HepG2 (cell line): ENCODE measurements around the gene RREB1. TPM values are rescaled to one million over a fixed set of nuclear protein-coding genes. Genes with fewer than 3 reads are reported as not detected.
A peak's percentile ranks its signal among the peaks of the same experiment; 100 is the strongest.

ENCODE experiments used
- ATAC-seq: fragments of 200-7000 bp; cut with Tn5 transposase; 3 replicates; pipeline ENCODE4 v1.9.1; 2020; ENCODE audit warnings: mild to moderate bottlenecking, moderate library complexity
- BruUV-seq: library from RNA; stranded (reverse); fragments of 400-500 nt; replicated peaks from 2 replicates; lab custom pipeline; 2021; lab: Mats Ljungman, UMichigan
- CTCF ChIA-PET: fragments of 300-600 bp; formaldehyde crosslinking; extraction: SDS; loops from one replicate; lab custom pipeline; 2021; ENCODE audit warnings: low total read pairs, inconsistent platforms, low intra/inter-chr PET ratio; lab: Yijun Ruan, JAX
- POLR2A ChIA-PET: fragments of 350-600 bp; sonication (Branson Sonifier 250); formaldehyde crosslinking; loops from one replicate; lab custom pipeline; 2020; ENCODE audit warnings: antibody characterized with exemption, inconsistent platforms; lab: Yijun Ruan, JAX
- DNase-seq: peaks from one replicate; pipeline ENCODE4 v3.0.0-alpha.2; 2015; ENCODE audit warnings: low spot score
- FAIRE-seq: peaks from 3 replicates; lab custom pipeline; 2011; peaks lifted over from hg19 to GRCh38; lab: Jason Lieb, UNC
- H2AFZ ChIP-seq: one replicate; pipeline ENCODE4 v1.6.1; 2011; ENCODE audit warnings: low read length, inconsistent platforms
- H3K27ac ChIP-seq: fragments of 300-600 bp; 3 replicates; pipeline ENCODE4 v1.8.0; 2011; ENCODE audit warnings: mixed run types, mild to moderate bottlenecking, mixed read lengths, low read length, inconsistent platforms; ENCODE audit not compliant: insufficient read depth; ENCODE audit errors: extremely low read length
- H3K27me3 ChIP-seq, 2 experiments: fragments of 200-600 bp in 1 of 2; 2 replicates in 1 of 2; 3 replicates in 1 of 2; pipeline versions ENCODE4 v1.6.0 to v1.8.0; 2011; ENCODE audit warnings: low read length in 2 of 2, mild to moderate bottlenecking in 2 of 2, moderate library complexity in 2 of 2, inconsistent platforms in 1 of 2; ENCODE audit not compliant: insufficient read depth in 2 of 2, control insufficient read depth in 1 of 2
- H3K36me3 ChIP-seq, 2 experiments: fragments of 200-600 bp in 1 of 2; replicated peaks in 1 of 2; 2 replicates in 1 of 2; 3 replicates in 1 of 2; pipeline versions ENCODE4 v1.5.1 to v1.8.0; 2011; ENCODE audit warnings: low read length in 2 of 2, inconsistent platforms in 1 of 2; ENCODE audit not compliant: insufficient read depth in 2 of 2, control insufficient read depth in 1 of 2
- H3K4me1 ChIP-seq: 2 replicates; pipeline ENCODE4 v1.5.1; 2012; ENCODE audit warnings: low read length, inconsistent platforms; ENCODE audit not compliant: insufficient read depth
- H3K4me2 ChIP-seq: 2 replicates; pipeline ENCODE4 v1.6.0; 2011; ENCODE audit warnings: low read depth, low read length, inconsistent platforms
- H3K4me3 ChIP-seq, 3 experiments: fragments of 200-600 bp in 1 of 3; sonication (generic), shearing (Covaris generic) in 1 of 3; replicated peaks in 1 of 3; 2 replicates each; pipeline ENCODE4 v1.5.1; 2011 to 2016; ENCODE audit warnings: low read length in 3 of 3, inconsistent platforms in 2 of 3, low read depth in 2 of 3, mild to moderate bottlenecking in 2 of 3, control low read depth in 1 of 3, mixed read lengths in 1 of 3; ENCODE audit not compliant: insufficient read depth in 1 of 3
- H3K79me2 ChIP-seq: one replicate; pipeline ENCODE4 v1.6.1; 2011; ENCODE audit warnings: low read length, inconsistent platforms; ENCODE audit not compliant: insufficient read depth
- H3K9ac ChIP-seq: 2 replicates; pipeline ENCODE4 v1.6.0; 2011; ENCODE audit warnings: mild to moderate bottlenecking, low read depth, low read length, inconsistent platforms; ENCODE audit not compliant: insufficient read depth
- H3K9me3 ChIP-seq: 2 replicates; pipeline ENCODE4 v1.5.1; 2012; ENCODE audit warnings: mild to moderate bottlenecking, low read length
- H4K20me1 ChIP-seq: 2 replicates; pipeline ENCODE4 v1.6.0; 2011; ENCODE audit warnings: inconsistent platforms, mild to moderate bottlenecking, low read length, moderate library complexity; ENCODE audit not compliant: insufficient read depth
- HIC2 ChIP-seq: sonication (generic); formaldehyde crosslinking; IDR thresholded peaks from 2 replicates; pipeline ENCODE4 v1.9.0; 2022; ENCODE audit warnings: low read depth, missing genetic modification reagents
- RBM39 ChIP-seq: fragments of 200-400 bp; formaldehyde crosslinking; IDR thresholded peaks from one replicate; pipeline ENCODE4 v1.6.1; 2018; ENCODE audit warnings: antibody characterized with exemption, mild to moderate bottlenecking, low read depth, low read length; ENCODE audit not compliant: poor library complexity, severe bottlenecking
- ZKSCAN8 ChIP-seq: IDR thresholded peaks from 2 replicates; pipeline ENCODE4 v1.6.1; 2016; ENCODE audit warnings: borderline replicate concordance, missing genetic modification reagents, missing compliant biosample characterization
- ZNF652 ChIP-seq: IDR thresholded peaks from 2 replicates; pipeline ENCODE4 v1.6.1; 2016; ENCODE audit warnings: low read depth, borderline replicate concordance
- WGBS: methylation state at CpG from one replicate; pipeline ENCODE4 v1.1.6; 2017; ENCODE audit warnings: low lambda C conversion rate; 5-methylcytosine and 5-hydroxymethylcytosine counted together
- in situ Hi-C: cut with HindIII; loops from 2 replicates; pipeline ENCODE4 v1.10.0; 2017; ENCODE audit warnings: low pct_unique_long_range_greater_than_20kb; ENCODE audit not compliant: extremely low pct_ligation_motif_present
- intact Hi-C: fragments of 100-400 bp; cut with micrococcal nuclease; formaldehyde crosslinking; loops from one replicate; pipeline ENCODE4 v1.10.0; 2022; ENCODE audit not compliant: unreplicated experiment
- polyA plus RNA-seq, 8 experiments: library from polyadenylated mRNA; depleted of rRNA in 3 of 8; stranded (reverse) in 7 of 8; unstranded in 1 of 8; fragments of >200 nt; fragmentation: Illumina TruSeq in 4 of 8; extraction: Trizol in 4 of 8; gene quantifications; 2 replicates each; pipeline versions ENCODE4 v1.2.1 to v1.2.3, GENCODE V29; 2011 to 2016; ENCODE audit warnings: low read depth in 4 of 8, missing spikeins in 1 of 8, mixed read lengths in 1 of 8; ENCODE audit not compliant: insufficient read depth in 1 of 8
- total RNA-seq, 5 experiments: library from RNA; depleted of rRNA; stranded (reverse); fragments of >200 nt; fragmentation: Illumina TruSeq; extraction: Trizol; gene quantifications; 2 replicates each; pipeline ENCODE4 v1.2.3, GENCODE V29; 2016; ENCODE audit warnings: low read depth in 1 of 5
- TF ChIP-seq, protein P1 (sequence below): sonication (generic); formaldehyde crosslinking; IDR thresholded peaks from 2 replicates; pipeline ENCODE4 v1.5.1; 2020; ENCODE audit warnings: missing genetic modification reagents, mild to moderate bottlenecking, borderline replicate concordance

RREB1 gene
- total and polyA plus RNA-seq, 2 of the 13 experiments (the other 11 are each of a cell fraction or from before 2014, with no cell fraction given): 6.1 to 23.2 TPM

DNA sequence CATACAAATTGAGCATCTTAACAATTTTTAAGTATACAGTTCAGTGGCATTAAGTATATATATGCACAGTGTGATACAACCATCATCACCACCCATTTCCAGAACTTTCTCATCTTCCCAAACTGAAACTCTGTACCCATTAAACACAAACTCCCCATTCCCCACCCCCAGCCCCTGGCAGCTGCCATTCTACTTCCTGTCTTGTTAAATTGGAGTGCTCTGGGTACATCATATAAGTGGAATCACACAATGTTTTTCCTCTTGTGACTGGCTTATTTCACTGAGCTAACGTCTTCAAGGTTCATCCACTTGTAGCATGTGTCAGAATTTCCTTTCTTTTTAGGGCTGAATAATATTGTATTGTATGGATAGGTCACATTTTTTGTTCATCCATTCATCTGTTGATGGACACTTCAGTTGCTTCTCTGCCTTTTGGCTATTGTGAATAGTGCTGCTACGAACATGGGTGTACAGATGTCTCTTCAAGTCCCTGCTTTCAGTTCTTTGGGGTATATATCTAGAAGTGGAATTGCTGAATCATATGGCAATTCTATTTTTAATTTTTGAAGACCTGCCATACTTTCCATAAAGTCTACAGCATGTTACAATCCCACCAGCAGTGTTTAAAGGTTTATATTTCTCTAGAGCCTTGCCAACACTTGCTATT, 19.6 kb upstream of the RREB1 start:
- Histone ChIP-seq H3K79me2 (no peaks in the 10 kb centered on the region), H3K9me3 (no peaks in the 10 kb centered on the region), H3K27me3 (peaks cover 0 to 11% of the 10 kb centered on the region in 2 experiments; a peak in 1 of 5 replicates), H3K4me2 (no peak overlapping the region), H3K4me3 (no peak overlapping the region), H3K36me3 (no peaks in the 10 kb centered on the region), H3K4me1 (peaks cover 13% of the 10 kb centered on the region), H2AFZ (no peak overlapping the region), H4K20me1 (no peaks in the 10 kb centered on the region), H3K9ac (no peak overlapping the region), H3K27ac (no peak overlapping the region)
- in situ Hi-C loops (no loop called here), intact Hi-C loops (no loop called here)
- BruUV-seq: no TSS peak
- ChIA-PET POLR2A (no interaction called here), CTCF (no interaction called here)
- no peak for ATAC-seq
- FAIRE-seq: no peak
- DNase-seq: no peak
- 30% methylated on average over 2 of the region's 2 CpGs for WGBS
- no peak for TF ChIP-seq ZKSCAN8 (CRISPR knock-in tag)
- no peak for TF ChIP-seq HIC2 (CRISPR knock-in tag)
- TF ChIP-seq RBM39: no peak

DNA sequence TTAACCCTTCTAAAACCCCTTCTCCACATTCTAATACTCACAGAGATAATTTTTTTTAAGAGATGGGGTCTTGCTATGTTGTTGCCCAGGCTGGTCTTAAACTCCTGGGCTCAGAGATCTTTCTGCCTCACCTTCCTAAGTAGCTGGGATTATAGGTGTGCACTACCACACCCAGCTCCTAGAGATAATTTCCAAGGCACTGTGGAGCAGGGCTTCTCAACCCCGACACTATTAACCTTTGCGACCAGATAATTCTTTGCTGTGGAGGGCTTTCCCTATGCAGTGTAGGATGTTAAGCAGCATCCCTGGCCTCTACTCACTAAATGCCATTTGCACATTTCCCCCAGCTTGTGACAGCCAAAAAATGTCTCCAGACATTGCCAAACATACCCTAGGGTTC, 8.8 kb upstream of the RREB1 start:
- H3K27ac ChIP-seq: no peak overlapping the region
- no peak for DNase-seq
- no peaks in the 10 kb centered on the region for H3K79me2 ChIP-seq
- ChIA-PET CTCF (no interaction called here), POLR2A (no interaction called here)
- H2AFZ ChIP-seq: no peak overlapping the region
- peak; percentile 85; the same call in 1 of the 2 replicates for TF ChIP-seq ZNF652 (CRISPR knock-in tag)
- TF ChIP-seq, protein P1, sequence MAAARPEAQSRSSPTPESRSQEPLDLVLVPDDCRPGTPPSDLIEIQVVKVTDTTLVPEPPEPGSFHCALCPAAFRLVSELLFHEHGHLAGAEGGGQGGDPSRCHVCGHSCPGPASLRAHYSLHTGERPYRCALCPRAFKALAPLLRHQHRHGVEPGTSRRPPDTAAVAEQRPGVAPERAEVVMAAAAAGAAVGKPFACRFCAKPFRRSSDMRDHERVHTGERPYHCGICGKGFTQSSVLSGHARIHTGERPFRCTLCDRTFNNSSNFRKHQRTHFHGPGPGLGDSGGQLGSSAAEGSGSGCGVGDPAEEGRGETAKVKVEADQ (CRISPR knock-in tag): no peak
- H3K9ac ChIP-seq: no peak overlapping the region
- peaks cover 6 to 22% of the 10 kb centered on the region in 2 experiments for H3K27me3 ChIP-seq
- no peak for ATAC-seq
- peaks cover 35% of the 10 kb centered on the region for H3K4me1 ChIP-seq
- no peaks in the 10 kb centered on the region for H3K9me3 ChIP-seq
- no peaks in the 10 kb centered on the region for H4K20me1 ChIP-seq
- intact Hi-C loops: no loop called here
- in situ Hi-C loops: no loop called here
- 23% methylated on average over 2 of the region's 2 CpGs for WGBS
- no TSS peak for BruUV-seq
- H3K36me3 ChIP-seq: no peaks in the 10 kb centered on the region
- no peak for FAIRE-seq
- no peak overlapping the region for H3K4me3 ChIP-seq
- no peak overlapping the region for H3K4me2 ChIP-seq
